Activated CD8-positive, alpha-beta T cell treated with anti-CD3 and anti-CD28 coated beads, Interleukin-2, amount 10 ng/mL, durations not matched to agents 7 days and 5 days (primary cell): Measurements from ENCODE around the gene S100A7A. TPM values are rescaled to one million over a fixed set of nuclear protein-coding genes. Genes with fewer than 3 reads are reported as not detected.
"Not testable (repeated sequence)": the region's sequence is repeated elsewhere in the genome, so short reads cannot be mapped to it uniquely, and the experiment has no call there.

Source experiments
- ATAC-seq: fragments of 150-1000 bp; cut with Tn5 transposase; one replicate; pipeline ENCODE4 v1.10.0; 2021; ENCODE audit warnings: moderate library complexity
- CTCF ChIA-PET: fragments of 350-600 bp; sonication (Branson Sonifier 250); formaldehyde crosslinking; loops from one replicate; lab custom pipeline; 2021; ENCODE audit warnings: antibody characterized with exemption; lab: Charles Lee
- POLR2A ChIA-PET: fragments of 350-600 bp; sonication (Branson Sonifier 250); formaldehyde crosslinking; loops from one replicate; lab custom pipeline; 2021; ENCODE audit warnings: antibody characterized with exemption; lab: Charles Lee
- DNase-seq: peaks from one replicate; pipeline ENCODE4 v3.0.0-alpha.2; 2020
- H3K27ac Mint-ChIP-seq: one replicate; pipeline ENCODE4 v1.8.0; 2021; ENCODE audit warnings: mild to moderate bottlenecking, mixed read lengths
- H3K27me3 Mint-ChIP-seq: one replicate; pipeline ENCODE4 v1.8.0; 2021; ENCODE audit warnings: low read depth, mixed read lengths
- H3K36me3 Mint-ChIP-seq: one replicate; pipeline ENCODE4 v1.8.0; 2021; ENCODE audit warnings: low read depth, mixed read lengths
- H3K4me1 Mint-ChIP-seq: one replicate; pipeline ENCODE4 v1.8.0; 2021; ENCODE audit warnings: low read depth, mixed read lengths
- H3K4me3 Mint-ChIP-seq: one replicate; pipeline ENCODE4 v1.8.0; 2021; ENCODE audit warnings: mild to moderate bottlenecking, mixed read lengths
- H3K9me3 Mint-ChIP-seq: one replicate; pipeline ENCODE4 v1.8.0; 2022; ENCODE audit warnings: mixed read lengths; ENCODE audit not compliant: insufficient read depth
- total RNA-seq, 2 experiments: library from RNA; stranded (reverse); gene quantifications; one replicate each; pipeline ENCODE4 v1.2.3, GENCODE V29; 2021

Gene S100A7A
- total RNA-seq, 2 experiments from 2014 or later, result not detected

DNA sequence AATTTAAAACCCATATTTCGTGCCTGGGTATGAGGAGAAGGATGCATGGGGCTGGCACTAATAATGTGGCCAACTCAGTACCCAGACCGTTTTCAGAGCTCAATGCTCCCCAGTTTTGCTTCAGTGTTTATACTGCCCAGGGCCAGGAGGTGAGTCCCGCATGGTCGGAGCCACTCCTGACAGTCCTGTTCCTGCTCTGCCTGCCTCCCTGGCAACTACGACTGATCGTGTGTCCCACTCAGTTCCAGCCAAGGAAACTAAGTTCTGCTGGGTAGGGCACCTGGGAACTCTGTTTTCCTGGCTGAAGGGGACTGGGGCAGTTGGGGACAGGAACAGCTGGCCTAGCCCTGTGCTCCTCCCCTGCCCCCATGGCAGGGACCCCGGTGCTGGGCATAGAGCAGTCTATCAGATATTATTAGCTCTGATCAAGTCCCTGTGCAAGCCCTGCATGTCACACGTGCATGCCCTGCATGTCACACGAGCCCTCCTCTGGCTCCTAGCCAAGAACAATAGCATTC is 25.0 kb downstream of the S100A7A start:
- H3K27ac Mint-ChIP-seq, result no peak overlapping the region

DNA sequence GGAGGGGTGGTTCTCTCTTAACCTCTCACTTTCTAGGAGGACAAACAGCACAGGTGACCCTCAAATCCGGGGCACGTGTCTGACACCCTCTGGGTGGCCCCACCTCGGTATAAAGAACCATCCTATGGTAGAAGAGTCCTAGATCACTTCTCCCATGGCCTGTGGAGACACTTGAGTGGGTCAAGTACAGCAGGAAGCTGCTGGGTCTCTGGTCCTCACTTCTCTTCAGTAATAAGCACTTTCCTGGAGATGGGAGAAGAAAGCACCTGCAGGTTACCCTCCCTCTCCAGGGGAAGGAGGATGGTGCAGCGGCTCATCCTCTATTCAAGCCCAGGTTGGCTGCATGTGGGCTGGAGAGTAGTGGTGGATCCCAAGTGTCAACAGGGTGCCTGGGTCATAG is 27.2 kb downstream of the S100A7A start:
- ATAC-seq (no peak), DNase-seq (no peak)
- ChIA-PET POLR2A (no interaction called here), CTCF (no interaction called here)
- H3K27me3 Mint-ChIP-seq, result peaks cover 7% of the 10 kb centered on the region
- H3K4me1 Mint-ChIP-seq, result no peaks in the 10 kb centered on the region
- H3K9me3 Mint-ChIP-seq, result no peaks in the 10 kb centered on the region
- no peak overlapping the region for H3K4me3 Mint-ChIP-seq
- no peaks in the 10 kb centered on the region for H3K36me3 Mint-ChIP-seq
- no peak overlapping the region for H3K27ac Mint-ChIP-seq

More for the DNA sequence above, 25.0 kb downstream of the S100A7A start:
- H3K36me3 Mint-ChIP-seq, result no peaks in the 10 kb centered on the region
- DNase-seq (no peak), ATAC-seq (no peak)
- H3K9me3 Mint-ChIP-seq, result no peaks in the 10 kb centered on the region
- POLR2A ChIA-PET, result no interaction called here
- H3K27me3 Mint-ChIP-seq, result peaks cover 7% of the 10 kb centered on the region
- no peaks in the 10 kb centered on the region for H3K4me1 Mint-ChIP-seq
- CTCF ChIA-PET, result no interaction called here
- no peak overlapping the region for H3K4me3 Mint-ChIP-seq

DNA sequence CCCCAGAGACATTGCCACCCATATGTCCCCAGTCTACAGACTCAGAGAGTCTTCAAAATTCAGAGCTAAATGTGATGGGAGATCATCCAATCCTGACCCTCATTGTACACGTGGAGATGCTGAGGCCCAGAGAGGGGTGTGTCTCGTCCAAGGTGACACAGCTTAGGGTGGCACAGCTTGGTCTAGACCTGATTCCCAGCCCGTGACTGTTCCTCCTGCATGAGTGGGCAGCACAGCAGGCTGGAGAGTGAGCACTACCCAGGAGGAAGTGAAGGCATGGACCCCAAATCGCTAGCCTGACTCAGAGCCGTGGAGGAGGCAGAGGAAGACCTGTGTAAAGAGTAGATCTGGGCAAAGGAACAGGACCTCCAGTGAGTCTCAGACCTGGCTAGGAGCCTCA is 27.8 kb downstream of the S100A7A start:
- CTCF ChIA-PET, result no interaction called here
- Mint-ChIP-seq H3K36me3 (no peaks in the 10 kb centered on the region), H3K27me3 (peaks cover 10% of the 10 kb centered on the region), H3K9me3 (no peaks in the 10 kb centered on the region), H3K4me1 (no peaks in the 10 kb centered on the region), H3K27ac (no peak overlapping the region), H3K4me3 (no peak overlapping the region)
- POLR2A ChIA-PET, result no interaction called here
- DNase-seq, result no peak
- ATAC-seq, result no peak

DNA sequence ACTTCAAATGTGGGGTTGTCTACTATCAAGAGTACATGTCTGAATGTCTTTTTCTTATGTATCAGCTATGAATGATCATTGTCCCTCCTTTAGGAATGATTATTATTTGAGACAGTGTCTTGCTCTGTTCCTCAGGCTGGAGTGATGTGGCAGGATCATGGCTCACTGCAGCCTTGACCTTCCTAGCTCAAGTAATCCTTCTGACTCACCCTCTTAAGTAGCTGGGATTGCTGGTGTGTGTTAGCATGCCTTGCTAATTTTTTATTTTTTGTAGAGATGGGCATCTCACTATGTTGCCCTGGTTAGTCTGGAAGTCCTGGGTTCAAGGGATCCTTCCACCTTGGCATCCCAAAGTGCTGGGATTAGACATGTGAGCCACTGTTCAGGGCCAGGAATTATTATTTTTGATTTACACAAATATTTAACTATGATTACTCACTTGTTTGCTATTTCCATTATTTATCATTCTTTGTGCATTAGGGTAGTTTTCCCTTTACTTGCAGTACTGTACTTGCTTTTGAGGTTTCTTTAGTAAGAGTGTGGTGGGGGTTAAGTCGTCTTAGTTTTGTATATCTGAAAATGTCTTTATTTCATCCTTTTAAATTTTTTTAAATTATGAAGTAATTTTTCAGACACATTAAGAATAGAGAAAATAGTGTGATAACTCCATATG is 31.3 kb downstream of the S100A7A start:
- ChIA-PET POLR2A (no interaction called here), CTCF (no interaction called here)
- peaks cover 18% of the 10 kb centered on the region for H3K27me3 Mint-ChIP-seq

GRCh38 chr1:153448851-153449250 is 32.5 kb downstream of the S100A7A start:
- H3K36me3 Mint-ChIP-seq, CTCF ChIA-PET, H3K4me3 Mint-ChIP-seq, H3K4me1 Mint-ChIP-seq, POLR2A ChIA-PET, H3K9me3 Mint-ChIP-seq, ATAC-seq, H3K27ac Mint-ChIP-seq, DNase-seq: not testable (repeated sequence)
- peaks cover 16% of the 10 kb centered on the region for H3K27me3 Mint-ChIP-seq

More for the DNA sequence above, 31.3 kb downstream of the S100A7A start:
- Mint-ChIP-seq H3K36me3 (no peaks in the 10 kb centered on the region), H3K27ac (no peak overlapping the region), H3K4me1 (no peaks in the 10 kb centered on the region), H3K9me3 (no peaks in the 10 kb centered on the region), H3K4me3 (no peak overlapping the region)
- ATAC-seq, result no peak
- no peak for DNase-seq

- ChIA-PET CTCF (no interaction called here), POLR2A (no interaction called here)
These were observed 40.1 kb downstream of the S100A7A start for GRCh38 chr1:153456396-153456795.

GRCh38 chr1:153459655-153460054 is 43.3 kb downstream of the S100A7A start:
- peaks cover 3% of the 10 kb centered on the region for H3K27me3 Mint-ChIP-seq
- DNase-seq (no peak), ATAC-seq (no peak)
- H3K9me3 Mint-ChIP-seq, result no peaks in the 10 kb centered on the region
- H3K4me3 Mint-ChIP-seq, result no peak overlapping the region
- no peak overlapping the region for H3K27ac Mint-ChIP-seq
- CTCF ChIA-PET, result no interaction called here
- H3K4me1 Mint-ChIP-seq, result no peaks in the 10 kb centered on the region
- POLR2A ChIA-PET, result no interaction called here
- no peaks in the 10 kb centered on the region for H3K36me3 Mint-ChIP-seq

More at GRCh38 chr1:153456396-153456795, 40.1 kb downstream of the S100A7A start:
- Mint-ChIP-seq H3K27ac (no peak overlapping the region), H3K4me3 (no peak overlapping the region), H3K4me1 (no peaks in the 10 kb centered on the region), H3K27me3 (peaks cover 2% of the 10 kb centered on the region), H3K9me3 (no peaks in the 10 kb centered on the region), H3K36me3 (no peaks in the 10 kb centered on the region)
- no peak for DNase-seq
- no peak for ATAC-seq

- H3K4me1 Mint-ChIP-seq, result peaks cover under 1% of the 10 kb centered on the region
- H3K9me3 Mint-ChIP-seq, result no peaks in the 10 kb centered on the region
- DNase-seq (no peak), ATAC-seq (no peak)
- no peak within 1 kb of the TSS for H3K27ac Mint-ChIP-seq
- peaks cover 3% of the 10 kb centered on the region for H3K27me3 Mint-ChIP-seq
- no peak within 1 kb of the TSS for H3K4me3 Mint-ChIP-seq
- ChIA-PET POLR2A (no interaction called here), CTCF (no interaction called here)
- no peaks in the 10 kb centered on the region for H3K36me3 Mint-ChIP-seq
These were observed 44.2 kb downstream of the S100A7A start, which contains the start of gene S100A7 for GRCh38 chr1:153460551-153460950. TSS of gene S100A7 (minus strand) at chr1:153460651. CDS start at chr1:153459013, 1,638 bp downstream.

DNA sequence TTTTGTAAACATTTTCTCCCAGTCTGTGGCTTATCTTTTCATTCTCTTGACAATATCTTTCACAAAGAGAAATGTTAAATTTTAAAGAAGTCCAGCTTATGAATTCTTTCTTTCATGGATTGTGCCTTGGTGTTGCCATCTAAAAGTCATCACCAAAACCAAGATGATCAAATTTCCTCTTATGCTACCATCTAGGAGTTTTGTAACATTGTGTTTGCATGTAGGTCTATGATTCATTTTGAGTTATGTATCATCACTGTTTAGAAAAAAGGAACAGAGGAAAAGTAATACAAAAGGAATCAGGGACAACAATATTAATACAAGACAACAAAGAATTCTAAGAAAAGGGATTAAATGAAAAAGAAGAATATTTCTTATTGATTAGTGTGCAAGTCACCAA is 46.4 kb downstream of the S100A7A start:
- CTCF ChIA-PET, H3K27ac Mint-ChIP-seq, DNase-seq, H3K4me3 Mint-ChIP-seq, H3K27me3 Mint-ChIP-seq, H3K4me1 Mint-ChIP-seq, ATAC-seq, POLR2A ChIA-PET, H3K36me3 Mint-ChIP-seq, H3K9me3 Mint-ChIP-seq: not testable (repeated sequence)

DNA sequence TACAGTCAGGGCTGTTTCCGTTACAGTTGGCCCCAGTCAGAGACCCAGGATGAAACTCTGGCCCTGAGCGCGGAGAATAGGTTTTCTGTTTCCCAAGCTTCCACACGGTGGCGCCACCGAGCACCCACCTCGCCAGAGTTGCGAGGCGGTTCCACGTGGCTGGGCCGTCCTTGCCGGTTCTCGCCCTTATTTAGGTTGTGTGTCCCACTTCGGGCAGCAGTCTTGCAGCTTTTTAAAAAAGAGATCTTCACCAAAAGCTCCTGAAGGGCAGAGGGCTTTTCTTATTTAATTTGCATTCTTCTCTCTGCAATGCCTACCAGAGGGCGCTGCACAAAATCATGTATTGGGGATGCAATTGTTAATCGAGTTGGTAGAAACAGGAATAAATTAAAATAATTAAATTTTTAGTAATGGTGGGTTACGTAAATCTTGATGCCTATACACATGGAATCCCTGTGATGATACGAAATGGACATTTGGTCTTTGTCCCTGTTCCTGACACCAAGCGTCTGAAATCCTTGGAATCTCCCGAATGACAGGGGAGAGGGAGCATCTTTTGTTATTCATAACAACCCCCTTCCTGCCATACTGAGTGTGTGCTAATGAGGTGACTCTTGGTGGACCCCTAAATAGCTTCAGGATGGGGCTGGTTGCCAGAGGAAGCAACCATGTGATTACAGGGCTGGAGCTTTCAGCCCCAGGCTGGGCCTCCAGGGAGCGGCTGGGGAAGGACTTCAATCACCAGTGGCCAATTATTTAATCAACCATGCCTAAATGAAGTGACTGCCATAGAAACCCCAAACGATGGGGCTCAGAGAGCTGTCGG is 49.7 kb downstream of the S100A7A start:
- Mint-ChIP-seq H3K27me3 (peaks cover 9% of the 10 kb centered on the region), H3K9me3 (no peaks in the 10 kb centered on the region), H3K4me3 (no peak overlapping the region), H3K27ac (no peak overlapping the region), H3K4me1 (peaks cover 4% of the 10 kb centered on the region), H3K36me3 (no peaks in the 10 kb centered on the region)
- peak; percentile 69 for DNase-seq
- POLR2A ChIA-PET, result no interaction called here
- CTCF ChIA-PET, result interaction anchor here (0.9 to 2.9 kb wide), 4 partner anchors 10 to 108 kb away, joined by 3 to 27 read pairs (median 4); partner anchors contain the start of gene S100A9
- ATAC-seq, result peak; percentile 82

GRCh38 chr1:153466908-153467307 is 50.6 kb downstream of the S100A7A start:
- Mint-ChIP-seq H3K27me3 (peaks cover 6% of the 10 kb centered on the region), H3K27ac (no peak overlapping the region), H3K36me3 (no peaks in the 10 kb centered on the region), H3K4me3 (no peak overlapping the region), H3K9me3 (peaks cover 6% of the 10 kb centered on the region), H3K4me1 (peaks cover 4% of the 10 kb centered on the region)
- ATAC-seq (no peak), DNase-seq (no peak)
- POLR2A ChIA-PET, result no interaction called here
- CTCF ChIA-PET, result interaction anchor here (2.9 kb wide), 1 partner anchor 27 kb away, joined by 27 read pairs; no protein-coding TSS in a partner anchor

DNA sequence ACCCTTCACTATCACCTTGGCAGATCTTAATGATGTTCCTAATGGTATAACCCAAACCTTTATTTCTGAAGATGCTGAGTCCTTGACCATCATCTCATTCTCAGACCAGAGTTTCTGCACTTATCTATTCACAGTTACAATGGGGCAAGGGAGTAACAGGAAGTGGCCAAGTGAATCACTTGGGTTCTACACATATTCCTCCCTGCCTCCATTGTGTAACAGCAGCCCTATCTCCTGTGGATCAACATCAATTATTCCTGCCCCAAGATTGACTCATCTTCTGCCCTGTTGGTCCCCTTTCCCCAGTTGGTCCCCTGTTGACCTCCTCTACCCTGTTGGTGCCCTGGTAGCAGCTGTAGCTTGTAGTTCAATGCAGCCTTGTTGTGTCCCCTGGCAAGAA is 54.4 kb downstream of the S100A7A start:
- ChIA-PET CTCF (interaction anchor here (1.9 kb wide), 1 partner anchor 23 kb away, joined by 9 read pairs; no protein-coding TSS in a partner anchor), POLR2A (no interaction called here)
- peaks cover 6% of the 10 kb centered on the region for H3K27me3 Mint-ChIP-seq
- H3K4me1 Mint-ChIP-seq, result peaks cover 2% of the 10 kb centered on the region
- no peak overlapping the region for H3K4me3 Mint-ChIP-seq
- DNase-seq (no peak), ATAC-seq (no peak)
- H3K27ac Mint-ChIP-seq, result no peak overlapping the region
- H3K36me3 Mint-ChIP-seq, result no peaks in the 10 kb centered on the region
- H3K9me3 Mint-ChIP-seq, result peaks cover 14% of the 10 kb centered on the region
